ENCODE results near the gene HABP4.
"Not testable (repeated sequence)": the region's sequence is repeated elsewhere in the genome, so short reads cannot be mapped to it uniquely, and the experiment has no call there.

Gene HABP4

DNA sequence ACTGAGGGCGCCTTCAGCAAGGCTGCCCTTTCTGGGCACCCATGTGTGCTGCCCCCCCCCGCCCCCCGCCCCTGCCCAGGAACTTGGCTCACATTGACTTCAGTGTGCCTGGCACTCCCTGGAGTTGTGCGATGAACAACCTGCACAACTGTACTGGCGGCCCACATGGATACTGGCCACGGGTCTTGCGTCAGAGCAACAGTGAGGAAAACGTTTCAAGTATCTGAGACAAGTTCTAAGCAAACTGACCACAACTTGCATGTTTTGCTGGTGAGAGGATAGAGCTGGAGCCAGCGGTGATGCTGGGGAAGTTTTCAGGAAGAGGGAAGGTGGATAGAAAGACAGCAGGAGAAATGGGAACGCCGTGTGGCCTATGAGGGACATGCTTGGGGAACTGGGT, 45.4 kb downstream of the HABP4 start:
- no peaks in the 10 kb centered on the region for H3K27me3 ChIP-seq (ENCODE audit: control insufficient read depth, insufficient read depth, low read length)
- H3K4me3 ChIP-seq (ENCODE audit: low read length) = no peak overlapping the region
- H3K36me3 ChIP-seq (ENCODE audit: control insufficient read depth, insufficient read depth, low read length) = no peaks in the 10 kb centered on the region
- H3K9ac ChIP-seq (ENCODE audit: low read length) = no peak overlapping the region
- peaks cover 18% of the 10 kb centered on the region for H3K4me1 ChIP-seq (ENCODE audit: control insufficient read depth, insufficient read depth, low read length)
- no peaks in the 10 kb centered on the region for H3K9me3 ChIP-seq (ENCODE audit: control insufficient read depth, low read length)

DNA sequence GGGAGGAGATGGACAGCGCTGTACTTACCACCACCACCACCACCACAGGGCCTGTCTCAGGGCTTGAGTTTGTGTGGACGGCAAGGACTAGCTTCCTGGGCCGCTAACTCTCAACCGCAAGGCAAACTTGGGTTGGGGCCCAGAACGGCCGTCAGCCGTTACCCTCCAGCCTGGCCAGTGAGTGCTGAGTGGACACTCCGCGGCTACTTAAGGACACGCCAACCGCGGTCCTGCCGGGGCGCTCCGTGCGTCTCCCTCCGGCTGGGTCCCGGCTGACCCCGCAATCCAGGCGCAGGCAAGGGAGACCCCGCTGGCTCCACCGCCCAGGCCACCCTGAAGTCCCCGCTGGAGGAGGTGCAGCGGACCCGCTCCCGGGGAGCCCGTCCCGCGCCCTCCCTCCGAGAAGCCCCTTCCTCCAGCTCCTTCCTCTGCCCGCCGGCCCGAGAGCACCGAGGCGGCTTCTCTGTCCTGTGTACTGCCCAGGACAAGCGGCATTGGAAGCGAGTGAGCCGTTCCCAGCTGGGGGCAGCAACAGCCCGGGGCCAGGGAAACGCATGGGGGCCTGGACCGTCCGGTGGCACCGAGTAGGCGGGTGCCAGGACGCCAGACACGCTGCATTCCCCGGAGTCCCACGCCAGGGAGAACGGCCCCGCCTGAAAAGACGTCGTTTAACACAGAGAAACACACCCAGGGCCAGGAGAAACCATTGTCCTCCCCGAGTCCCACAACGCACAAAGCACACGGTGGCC, 46.6 kb downstream of the HABP4 start:
- Histone ChIP-seq H3K9ac (ENCODE audit: low read length) (no peak overlapping the region), H3K9me3 (ENCODE audit: control insufficient read depth, low read length) (no peaks in the 10 kb centered on the region)

DNA sequence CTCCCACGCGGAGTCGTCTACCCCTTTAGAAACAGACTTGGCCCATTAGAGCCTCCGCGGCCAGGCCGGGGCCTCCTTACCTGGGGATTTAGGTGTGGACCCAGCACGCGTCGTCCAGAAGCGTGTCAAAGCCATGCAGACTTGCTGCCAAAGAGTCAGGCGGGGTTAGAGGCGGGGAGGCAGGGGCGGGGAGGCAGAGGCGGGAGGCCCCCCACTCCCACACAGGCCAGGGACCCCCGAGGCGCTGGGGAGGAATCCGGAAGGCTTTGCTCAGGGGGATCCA, 47.1 kb downstream of the HABP4 start:
- Histone ChIP-seq H3K4me1 (ENCODE audit: control insufficient read depth, insufficient read depth, low read length) (peaks cover 3% of the 10 kb centered on the region), H3K4me3 (ENCODE audit: low read length) (no peak overlapping the region), H3K9ac (ENCODE audit: low read length) (no peak overlapping the region), H3K36me3 (ENCODE audit: control insufficient read depth, insufficient read depth, low read length) (no peaks in the 10 kb centered on the region), H3K9me3 (ENCODE audit: control insufficient read depth, low read length) (no peaks in the 10 kb centered on the region), H3K27me3 (ENCODE audit: control insufficient read depth, insufficient read depth, low read length) (no peaks in the 10 kb centered on the region)

More for the DNA sequence above, 46.6 kb downstream of the HABP4 start:
- Histone ChIP-seq H3K4me1 (ENCODE audit: control insufficient read depth, insufficient read depth, low read length) (peaks cover 8% of the 10 kb centered on the region), H3K27me3 (ENCODE audit: control insufficient read depth, insufficient read depth, low read length) (no peaks in the 10 kb centered on the region), H3K4me3 (ENCODE audit: low read length) (no peak overlapping the region), H3K36me3 (ENCODE audit: control insufficient read depth, insufficient read depth, low read length) (no peaks in the 10 kb centered on the region)

DNA sequence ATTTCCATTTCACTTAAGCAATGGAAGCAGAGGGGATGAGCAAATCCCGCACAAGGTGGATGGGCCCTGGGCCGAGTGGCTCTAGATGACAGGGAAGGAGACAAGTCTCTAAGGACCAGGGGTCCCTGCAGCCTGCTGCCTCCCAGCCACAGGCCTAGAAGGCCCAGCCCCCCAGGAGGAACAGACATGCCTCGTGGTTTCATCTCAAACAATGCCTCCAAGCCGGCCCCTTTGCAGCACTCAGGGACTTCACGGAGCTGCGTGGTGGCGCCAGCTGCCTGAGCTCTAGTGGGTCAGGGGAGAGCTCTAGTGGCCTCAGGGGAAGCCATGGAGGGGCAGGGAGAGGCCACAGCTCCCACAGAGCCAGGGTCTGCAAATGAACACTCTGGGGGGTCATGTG, 48.8 kb downstream of the HABP4 start:
- H3K9ac ChIP-seq (ENCODE audit: low read length) = no peak overlapping the region
- no peak overlapping the region for H3K4me3 ChIP-seq (ENCODE audit: low read length)
- H3K4me1 ChIP-seq (ENCODE audit: control insufficient read depth, insufficient read depth, low read length) = no peaks in the 10 kb centered on the region
- no peaks in the 10 kb centered on the region for H3K27me3 ChIP-seq (ENCODE audit: control insufficient read depth, insufficient read depth, low read length)
- H3K9me3 ChIP-seq (ENCODE audit: control insufficient read depth, low read length) = no peaks in the 10 kb centered on the region
- H3K36me3 ChIP-seq (ENCODE audit: control insufficient read depth, insufficient read depth, low read length) = no peaks in the 10 kb centered on the region

DNA sequence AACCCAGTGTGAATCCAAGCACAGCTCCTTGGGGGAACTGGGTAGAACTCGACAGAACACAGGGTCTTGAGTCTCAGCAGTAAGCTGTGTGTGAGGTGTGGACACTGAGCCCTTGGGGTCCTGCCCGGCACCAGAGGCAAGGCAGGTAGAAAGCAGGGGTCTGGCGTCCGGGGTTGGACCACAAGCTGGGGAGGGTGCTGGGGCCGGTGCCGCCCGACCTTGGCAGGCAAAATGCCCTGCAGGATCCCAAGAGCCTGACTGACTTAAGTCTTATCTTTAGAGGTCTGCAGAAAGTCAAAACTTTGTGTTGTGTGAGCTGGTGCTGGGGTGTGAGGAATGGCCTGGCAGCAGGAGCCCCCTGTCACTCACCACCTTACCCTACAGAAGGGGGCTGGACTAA, 49.3 kb downstream of the HABP4 start:
- H3K4me1 ChIP-seq (ENCODE audit: control insufficient read depth, insufficient read depth, low read length) = no peaks in the 10 kb centered on the region

DNA sequence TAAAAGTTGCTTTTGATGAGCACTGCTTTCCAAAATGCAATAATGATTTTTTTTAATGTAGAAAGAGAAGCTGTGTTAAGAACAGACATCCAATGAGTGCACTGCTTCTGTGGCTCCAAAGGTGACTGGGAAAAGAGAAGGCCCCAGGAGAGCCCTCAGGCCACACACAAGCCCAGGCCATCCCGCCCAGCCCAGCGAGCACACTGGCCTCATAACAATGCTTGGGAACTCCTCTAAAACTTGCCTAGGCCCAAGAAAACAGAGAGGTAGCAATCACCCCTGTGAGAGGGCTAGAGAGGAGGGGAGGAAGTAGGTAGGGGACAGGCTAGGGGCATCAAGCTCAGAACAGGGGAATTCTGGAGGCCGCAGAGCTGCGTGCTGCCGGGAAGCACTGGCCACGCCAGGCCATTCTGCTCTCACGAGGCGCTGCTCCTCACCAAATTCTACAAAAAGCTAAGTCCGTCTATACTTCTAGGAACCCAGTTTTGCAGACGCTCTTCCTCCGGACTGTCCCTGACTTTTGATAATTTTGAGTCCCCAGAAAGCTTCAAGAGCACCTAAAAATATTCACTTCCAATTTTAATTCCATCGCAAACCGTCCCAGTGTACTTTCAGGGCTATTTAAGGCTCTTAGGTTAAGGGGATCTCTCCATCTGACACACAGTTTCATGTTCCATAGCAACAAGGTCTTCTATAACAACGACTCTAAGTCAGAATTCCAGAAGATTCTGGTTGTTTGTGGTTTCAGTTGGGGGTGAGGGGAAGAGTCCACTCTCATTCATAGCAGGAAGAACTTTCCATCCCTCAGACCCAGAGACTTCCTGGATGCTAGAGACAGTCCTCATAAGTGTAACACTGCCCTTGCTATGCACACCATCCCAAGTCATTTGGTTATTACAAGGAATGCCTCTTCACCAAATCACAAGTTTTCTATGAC, 51.0 kb downstream of the HABP4 start:
- H3K27me3 ChIP-seq (ENCODE audit: control insufficient read depth, insufficient read depth, low read length) = no peaks in the 10 kb centered on the region
- H3K36me3 ChIP-seq (ENCODE audit: control insufficient read depth, insufficient read depth, low read length) = no peaks in the 10 kb centered on the region
- no peak overlapping the region for H3K9ac ChIP-seq (ENCODE audit: low read length)
- no peaks in the 10 kb centered on the region for H3K9me3 ChIP-seq (ENCODE audit: control insufficient read depth, low read length)
- H3K4me3 ChIP-seq (ENCODE audit: low read length) = no peak overlapping the region
- H3K4me1 ChIP-seq (ENCODE audit: control insufficient read depth, insufficient read depth, low read length) = no peaks in the 10 kb centered on the region

More for the DNA sequence above, 49.3 kb downstream of the HABP4 start:
- no peak overlapping the region for H3K9ac ChIP-seq (ENCODE audit: low read length)
- H3K9me3 ChIP-seq (ENCODE audit: control insufficient read depth, low read length) = no peaks in the 10 kb centered on the region
- H3K27me3 ChIP-seq (ENCODE audit: control insufficient read depth, insufficient read depth, low read length) = no peaks in the 10 kb centered on the region
- H3K36me3 ChIP-seq (ENCODE audit: control insufficient read depth, insufficient read depth, low read length) = no peaks in the 10 kb centered on the region
- no peak overlapping the region for H3K4me3 ChIP-seq (ENCODE audit: low read length)

DNA sequence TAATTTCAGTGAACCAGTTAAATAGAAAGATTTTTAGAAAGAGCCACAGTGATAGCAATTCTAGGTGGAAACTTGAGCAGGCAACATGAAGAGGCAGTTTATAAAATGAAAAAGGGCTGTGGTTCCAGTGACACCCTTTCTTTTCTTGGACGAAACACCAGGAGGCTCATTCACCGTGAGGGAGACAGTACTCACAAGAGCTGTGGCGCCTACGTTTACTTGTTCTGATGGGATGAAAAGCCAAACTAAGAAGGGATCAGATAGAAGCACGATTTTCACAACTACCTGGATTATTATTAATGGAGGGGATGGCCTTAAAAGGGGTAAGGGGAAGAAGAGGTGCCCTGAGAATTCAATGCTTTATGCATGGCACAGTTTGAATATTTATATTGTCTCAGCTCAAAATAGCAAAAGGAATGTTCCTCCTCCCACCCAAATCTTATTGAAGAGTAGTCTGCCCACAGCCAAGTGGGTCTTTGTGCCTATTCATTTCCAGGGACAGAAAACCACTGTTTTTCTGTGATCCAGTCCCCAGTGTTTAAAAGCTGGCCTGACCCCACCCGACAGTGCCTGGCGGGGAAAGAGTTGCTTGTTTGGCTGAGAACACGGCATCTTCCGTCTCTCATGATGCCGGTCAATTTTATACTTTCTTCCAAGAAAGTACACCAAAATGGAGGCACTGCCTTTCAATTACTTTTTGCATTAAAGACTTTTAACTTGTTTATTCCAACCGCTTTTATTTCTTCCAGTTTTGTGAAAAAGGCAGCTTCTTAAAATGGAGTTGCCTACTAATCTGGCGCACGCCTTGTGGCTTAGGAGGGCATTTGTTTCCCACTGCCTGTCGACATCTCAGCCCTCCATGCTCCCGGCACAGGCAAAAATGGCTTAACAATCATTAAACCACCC, 51.9 kb downstream of the HABP4 start:
- Histone ChIP-seq H3K4me3 (ENCODE audit: low read length) (no peak overlapping the region), H3K27me3 (ENCODE audit: control insufficient read depth, insufficient read depth, low read length) (no peaks in the 10 kb centered on the region), H3K4me1 (ENCODE audit: control insufficient read depth, insufficient read depth, low read length) (no peaks in the 10 kb centered on the region), H3K36me3 (ENCODE audit: control insufficient read depth, insufficient read depth, low read length) (no peaks in the 10 kb centered on the region), H3K9me3 (ENCODE audit: control insufficient read depth, low read length) (no peaks in the 10 kb centered on the region), H3K9ac (ENCODE audit: low read length) (no peak overlapping the region)

DNA sequence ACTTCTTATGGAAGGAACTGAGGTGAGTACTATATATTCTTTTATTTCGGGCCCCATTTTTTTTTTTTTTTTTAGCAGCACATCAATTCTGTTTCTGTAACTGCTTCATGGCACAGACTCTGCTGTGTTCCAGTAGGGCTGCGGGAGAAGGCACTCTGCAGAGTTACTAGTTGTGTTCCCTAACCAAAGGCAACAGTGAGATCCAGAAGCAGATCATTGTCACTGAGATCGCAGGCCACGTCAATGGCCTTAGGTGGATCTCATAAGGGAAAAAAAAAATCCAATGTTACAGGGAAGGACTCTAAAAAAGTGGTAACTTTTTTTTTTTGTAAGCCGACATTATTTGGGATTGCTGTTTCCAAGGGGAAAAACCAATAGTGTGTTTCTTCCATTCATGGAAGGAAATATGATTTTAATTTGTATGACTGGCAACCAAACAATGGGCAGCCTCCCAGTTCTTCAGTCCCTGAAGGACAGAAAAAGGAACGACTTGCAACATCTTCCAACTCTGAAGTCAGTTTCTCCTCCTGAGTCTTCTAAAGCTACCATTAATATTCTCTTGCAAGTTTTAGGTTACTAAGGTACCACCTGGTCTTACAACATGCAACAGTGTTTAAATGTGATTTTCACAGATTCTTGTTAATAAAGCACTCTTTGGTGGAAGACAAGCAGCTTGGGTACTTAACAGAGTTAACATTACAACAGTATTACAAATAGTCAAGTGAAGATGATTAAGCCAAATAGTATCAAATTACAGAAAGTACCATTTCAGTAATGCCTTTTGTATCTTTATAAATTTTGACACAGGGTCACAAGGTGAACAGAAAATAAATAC, 52.8 kb downstream of the HABP4 start:
- H3K4me3 ChIP-seq (ENCODE audit: low read length) = no peak overlapping the region
- no peaks in the 10 kb centered on the region for H3K9me3 ChIP-seq (ENCODE audit: control insufficient read depth, low read length)
- H3K9ac ChIP-seq (ENCODE audit: low read length) = no peak overlapping the region
- no peaks in the 10 kb centered on the region for H3K36me3 ChIP-seq (ENCODE audit: control insufficient read depth, insufficient read depth, low read length)
- no peaks in the 10 kb centered on the region for H3K27me3 ChIP-seq (ENCODE audit: control insufficient read depth, insufficient read depth, low read length)
- H3K4me1 ChIP-seq (ENCODE audit: control insufficient read depth, insufficient read depth, low read length) = no peaks in the 10 kb centered on the region

DNA sequence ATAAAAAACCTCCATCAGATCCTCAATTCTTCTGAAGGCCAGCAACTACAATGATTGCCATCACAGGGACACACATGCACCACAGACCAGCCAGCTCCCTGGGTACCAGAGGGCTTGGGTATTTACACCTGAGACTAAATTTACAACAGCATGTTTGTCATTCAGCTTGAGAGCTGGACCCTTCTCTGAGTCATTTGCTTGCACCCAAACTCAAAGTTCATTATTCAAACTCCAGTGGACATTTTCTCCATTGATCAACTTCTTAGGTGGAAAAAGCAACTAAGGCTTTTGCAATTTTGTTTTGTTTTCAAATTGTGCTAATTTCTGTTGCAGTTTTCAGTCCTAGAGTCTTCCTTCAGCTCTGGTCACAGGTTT, 53.4 kb downstream of the HABP4 start:
- not testable (repeated sequence) for H3K4me1 ChIP-seq (ENCODE audit: control insufficient read depth, insufficient read depth, low read length); H3K9me3 ChIP-seq (ENCODE audit: control insufficient read depth, low read length); H3K27me3 ChIP-seq (ENCODE audit: control insufficient read depth, insufficient read depth, low read length); H3K4me3 ChIP-seq (ENCODE audit: low read length); H3K9ac ChIP-seq (ENCODE audit: low read length); H3K36me3 ChIP-seq (ENCODE audit: control insufficient read depth, insufficient read depth, low read length)

DNA sequence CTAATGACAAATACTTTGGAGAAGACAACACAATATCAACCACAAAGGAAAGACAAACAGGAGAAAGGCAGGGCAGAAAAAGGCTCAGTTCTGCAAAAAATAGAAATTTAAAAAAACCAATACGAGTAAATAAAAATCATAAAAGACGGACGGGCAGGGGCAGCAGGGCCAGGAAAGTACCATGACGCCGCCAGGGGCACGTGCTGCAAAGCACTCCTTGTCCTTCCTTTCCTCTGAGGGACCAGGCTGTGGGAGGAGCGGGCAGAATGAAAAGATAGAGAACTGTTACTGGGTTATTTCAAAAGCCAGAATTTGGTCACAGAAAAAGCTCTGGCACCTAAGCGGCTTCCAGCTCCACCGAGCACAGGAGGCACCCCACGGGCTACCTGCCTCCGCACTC, 53.9 kb downstream of the HABP4 start:
- Histone ChIP-seq H3K27me3 (ENCODE audit: control insufficient read depth, insufficient read depth, low read length) (no peaks in the 10 kb centered on the region), H3K9me3 (ENCODE audit: control insufficient read depth, low read length) (no peaks in the 10 kb centered on the region), H3K4me3 (ENCODE audit: low read length) (no peak overlapping the region), H3K36me3 (ENCODE audit: control insufficient read depth, insufficient read depth, low read length) (no peaks in the 10 kb centered on the region), H3K9ac (ENCODE audit: low read length) (no peak overlapping the region), H3K4me1 (ENCODE audit: control insufficient read depth, insufficient read depth, low read length) (no peaks in the 10 kb centered on the region)

DNA sequence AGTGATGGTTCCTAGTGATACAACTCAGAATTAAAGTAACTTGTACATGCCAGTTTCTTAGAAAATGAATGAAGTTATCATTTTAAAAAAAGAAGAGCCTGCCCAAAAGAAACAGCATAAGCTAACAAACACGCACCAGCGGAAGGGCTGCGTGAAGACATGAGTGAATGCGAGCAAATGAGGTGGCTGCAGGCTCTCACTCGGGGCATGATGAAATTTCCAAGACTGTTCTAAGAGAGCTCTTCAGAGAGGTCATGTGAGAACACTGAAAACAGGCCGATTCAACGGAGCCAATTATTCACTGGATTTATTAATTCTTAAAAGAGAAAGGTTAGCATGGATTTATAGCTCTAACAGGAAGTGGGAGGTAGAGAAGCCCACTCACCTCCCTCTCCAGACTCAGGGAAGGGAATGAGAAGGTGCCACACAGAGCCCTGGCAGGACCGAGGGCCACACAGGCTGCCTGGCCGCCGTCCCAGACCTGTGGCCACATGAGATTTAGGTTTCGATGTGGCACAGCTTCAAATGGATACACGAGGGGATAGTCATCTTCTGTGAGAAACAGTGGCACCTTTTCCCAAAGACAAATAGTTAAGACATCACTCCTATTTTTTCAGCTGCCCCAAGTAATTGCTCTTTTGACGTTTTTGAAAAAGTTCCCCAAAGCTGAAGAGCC, 55.5 kb downstream of the HABP4 start:
- Histone ChIP-seq H3K9me3 (ENCODE audit: control insufficient read depth, low read length) (no peaks in the 10 kb centered on the region), H3K4me1 (ENCODE audit: control insufficient read depth, insufficient read depth, low read length) (no peaks in the 10 kb centered on the region), H3K9ac (ENCODE audit: low read length) (no peak overlapping the region), H3K27me3 (ENCODE audit: control insufficient read depth, insufficient read depth, low read length) (no peaks in the 10 kb centered on the region), H3K36me3 (ENCODE audit: control insufficient read depth, insufficient read depth, low read length) (no peaks in the 10 kb centered on the region), H3K4me3 (ENCODE audit: low read length) (no peak overlapping the region)

All from mucosa of stomach (tissue), 1 donor.